ENCODE data around the gene ADAMTSL2.

DNA sequence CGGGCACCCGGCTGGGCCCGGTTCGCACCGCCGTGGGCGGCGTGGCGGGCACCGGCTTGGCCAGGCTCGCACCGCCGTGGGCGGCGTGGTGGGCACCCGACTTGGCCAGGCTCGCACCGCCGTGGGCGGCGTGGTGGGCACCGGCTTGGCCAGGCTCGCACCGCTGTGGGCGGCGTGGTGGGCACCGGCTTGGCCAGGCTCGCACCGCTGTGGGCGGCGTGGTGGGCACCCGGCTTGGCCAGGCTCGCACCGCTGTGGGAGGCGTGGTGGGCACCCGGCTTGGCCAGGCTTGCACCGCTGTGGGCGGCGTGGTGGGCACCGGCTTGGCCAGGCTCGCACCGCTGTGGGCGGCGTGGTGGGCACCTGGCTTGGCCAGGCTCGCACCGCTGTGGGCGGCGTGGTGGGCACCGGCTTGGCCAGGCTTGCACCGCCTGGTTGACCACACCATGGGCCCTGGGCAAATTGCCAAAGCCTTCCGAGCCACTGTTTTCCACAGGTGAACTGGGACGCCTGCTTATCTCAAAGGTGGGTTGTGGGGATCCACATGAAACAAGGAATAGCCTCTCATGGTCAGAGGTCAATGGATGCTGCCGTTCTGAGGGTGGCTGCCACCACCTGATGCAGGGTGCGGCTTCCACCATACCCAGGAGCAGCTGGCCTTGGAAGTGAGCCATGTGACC is 28.2 kb downstream of the ADAMTSL2 start:
- TF ChIP-seq, protein P1, sequence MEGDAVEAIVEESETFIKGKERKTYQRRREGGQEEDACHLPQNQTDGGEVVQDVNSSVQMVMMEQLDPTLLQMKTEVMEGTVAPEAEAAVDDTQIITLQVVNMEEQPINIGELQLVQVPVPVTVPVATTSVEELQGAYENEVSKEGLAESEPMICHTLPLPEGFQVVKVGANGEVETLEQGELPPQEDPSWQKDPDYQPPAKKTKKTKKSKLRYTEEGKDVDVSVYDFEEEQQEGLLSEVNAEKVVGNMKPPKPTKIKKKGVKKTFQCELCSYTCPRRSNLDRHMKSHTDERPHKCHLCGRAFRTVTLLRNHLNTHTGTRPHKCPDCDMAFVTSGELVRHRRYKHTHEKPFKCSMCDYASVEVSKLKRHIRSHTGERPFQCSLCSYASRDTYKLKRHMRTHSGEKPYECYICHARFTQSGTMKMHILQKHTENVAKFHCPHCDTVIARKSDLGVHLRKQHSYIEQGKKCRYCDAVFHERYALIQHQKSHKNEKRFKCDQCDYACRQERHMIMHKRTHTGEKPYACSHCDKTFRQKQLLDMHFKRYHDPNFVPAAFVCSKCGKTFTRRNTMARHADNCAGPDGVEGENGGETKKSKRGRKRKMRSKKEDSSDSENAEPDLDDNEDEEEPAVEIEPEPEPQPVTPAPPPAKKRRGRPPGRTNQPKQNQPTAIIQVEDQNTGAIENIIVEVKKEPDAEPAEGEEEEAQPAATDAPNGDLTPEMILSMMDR (IDR thresholded peaks at IDR 0.05; ENCODE audit: low read depth, low read length, missing input control) = no peak
- TF ChIP-seq, protein P2, sequence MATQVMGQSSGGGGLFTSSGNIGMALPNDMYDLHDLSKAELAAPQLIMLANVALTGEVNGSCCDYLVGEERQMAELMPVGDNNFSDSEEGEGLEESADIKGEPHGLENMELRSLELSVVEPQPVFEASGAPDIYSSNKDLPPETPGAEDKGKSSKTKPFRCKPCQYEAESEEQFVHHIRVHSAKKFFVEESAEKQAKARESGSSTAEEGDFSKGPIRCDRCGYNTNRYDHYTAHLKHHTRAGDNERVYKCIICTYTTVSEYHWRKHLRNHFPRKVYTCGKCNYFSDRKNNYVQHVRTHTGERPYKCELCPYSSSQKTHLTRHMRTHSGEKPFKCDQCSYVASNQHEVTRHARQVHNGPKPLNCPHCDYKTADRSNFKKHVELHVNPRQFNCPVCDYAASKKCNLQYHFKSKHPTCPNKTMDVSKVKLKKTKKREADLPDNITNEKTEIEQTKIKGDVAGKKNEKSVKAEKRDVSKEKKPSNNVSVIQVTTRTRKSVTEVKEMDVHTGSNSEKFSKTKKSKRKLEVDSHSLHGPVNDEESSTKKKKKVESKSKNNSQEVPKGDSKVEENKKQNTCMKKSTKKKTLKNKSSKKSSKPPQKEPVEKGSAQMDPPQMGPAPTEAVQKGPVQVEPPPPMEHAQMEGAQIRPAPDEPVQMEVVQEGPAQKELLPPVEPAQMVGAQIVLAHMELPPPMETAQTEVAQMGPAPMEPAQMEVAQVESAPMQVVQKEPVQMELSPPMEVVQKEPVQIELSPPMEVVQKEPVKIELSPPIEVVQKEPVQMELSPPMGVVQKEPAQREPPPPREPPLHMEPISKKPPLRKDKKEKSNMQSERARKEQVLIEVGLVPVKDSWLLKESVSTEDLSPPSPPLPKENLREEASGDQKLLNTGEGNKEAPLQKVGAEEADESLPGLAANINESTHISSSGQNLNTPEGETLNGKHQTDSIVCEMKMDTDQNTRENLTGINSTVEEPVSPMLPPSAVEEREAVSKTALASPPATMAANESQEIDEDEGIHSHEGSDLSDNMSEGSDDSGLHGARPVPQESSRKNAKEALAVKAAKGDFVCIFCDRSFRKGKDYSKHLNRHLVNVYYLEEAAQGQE (IDR thresholded peaks at IDR 0.05) = no peak
- TF ChIP-seq RAD21 (IDR thresholded peaks at IDR 0.05) (no peak), TAF1 (conservative IDR thresholded peaks at IDR 0.05) (no peak)
